HAP-1 (cell line): Measurements from ENCODE around the gene MUC21.
"Not testable (repeated sequence)": the region's sequence is repeated elsewhere in the genome, so short reads cannot be mapped to it uniquely, and the experiment has no call there.

Experiments used
- DNase-seq, 2 experiments: peaks; one replicate each; pipeline ENCODE4 v3.0.0-alpha.2; 2016 to 2020; ENCODE audit warnings: low spot score in 2 of 2
- H3K27me3 ChIP-seq: fragments of 250-450 bp; sonication (Bioruptor Pico); 2 replicates; pipeline ENCODE4 v1.5.1; 2020; ENCODE audit warnings: low read depth, mild to moderate bottlenecking, moderate library complexity
- H3K36me3 ChIP-seq: fragments of 250-450 bp; sonication (Bioruptor Pico); replicated peaks from 2 replicates; pipeline ENCODE4 v1.5.1; 2020; ENCODE audit warnings: mild to moderate bottlenecking
- H3K4me1 ChIP-seq: fragments of 250-450 bp; sonication (Bioruptor Pico); 2 replicates; pipeline ENCODE4 v1.5.1; 2020; ENCODE audit warnings: mild to moderate bottlenecking
- H3K4me3 ChIP-seq: fragments of 250-450 bp; sonication (Bioruptor Pico); 2 replicates; pipeline ENCODE4 v1.5.1; 2020; ENCODE audit warnings: mild to moderate bottlenecking, moderate library complexity
- H3K9me3 ChIP-seq: fragments of 250-450 bp; sonication (Bioruptor Pico); 2 replicates; pipeline ENCODE4 v1.5.1; 2020; ENCODE audit warnings: mild to moderate bottlenecking, moderate library complexity
- in situ Hi-C: fragments of 300-500 bp; cut with MboI; formaldehyde crosslinking; loops from 3 replicates; pipeline ENCODE4 v1.14.3; 2020; ENCODE audit warnings: low sequenced_read_pairs, inconsistent platforms, mixed read lengths

Gene MUC21

GRCh38 chr6:30955367-30956042 lies 28.0 kb upstream of the MUC21 start:
- Histone ChIP-seq H3K27me3 (0 out of 2 replicates have a peak, but pooled peaks cover 2% of the 10 kb centered on the region), H3K36me3 (no peaks in the 10 kb centered on the region), H3K9me3 (no peaks in the 10 kb centered on the region), H3K4me1 (peaks cover 9% of the 10 kb centered on the region), H3K4me3 (peak overlapping the region; percentile 22)
- in situ Hi-C loops: no loop called here
- DNase-seq: peak in 1 of 2 experiments; percentile 72

- Histone ChIP-seq H3K27me3 (0 out of 2 replicates have a peak, but pooled peaks cover 2% of the 10 kb centered on the region), H3K9me3 (no peaks in the 10 kb centered on the region), H3K36me3 (no peaks in the 10 kb centered on the region), H3K4me3 (no peak overlapping the region), H3K4me1 (peaks cover 9% of the 10 kb centered on the region)
- no peak for DNase-seq
- in situ Hi-C loops: no loop called here
Observed at GRCh38 chr6:30957716-30958115, 25.8 kb upstream of the MUC21 start.

GRCh38 chr6:30960907-30961673 lies 22.4 kb upstream of the MUC21 start:
- Histone ChIP-seq H3K4me1 (peaks cover under 1% of the 10 kb centered on the region; the same call in 1 of the 2 replicates), H3K4me3 (no peak overlapping the region), H3K36me3 (no peaks in the 10 kb centered on the region), H3K9me3 (no peaks in the 10 kb centered on the region), H3K27me3 (0 out of 2 replicates have a peak, but pooled peaks cover 2% of the 10 kb centered on the region)
- in situ Hi-C loops: no loop called here
- DNase-seq: no peak

GRCh38 chr6:30962716-30963115 lies 20.8 kb upstream of the MUC21 start:
- Histone ChIP-seq H3K27me3 (0 out of 2 replicates have a peak, but pooled peaks cover 2% of the 10 kb centered on the region), H3K36me3 (no peaks in the 10 kb centered on the region), H3K9me3 (no peaks in the 10 kb centered on the region), H3K4me1 (no peaks in the 10 kb centered on the region), H3K4me3 (no peak overlapping the region)
- in situ Hi-C loops: no loop called here
- no peak for DNase-seq

- DNase-seq: no peak
- Histone ChIP-seq H3K4me3 (no peak overlapping the region), H3K36me3 (no peaks in the 10 kb centered on the region), H3K4me1 (no peaks in the 10 kb centered on the region), H3K27me3 (0 out of 2 replicates have a peak, but pooled peaks cover 2% of the 10 kb centered on the region), H3K9me3 (no peaks in the 10 kb centered on the region)
- in situ Hi-C loops: no loop called here
Observed at GRCh38 chr6:30963641-30964040, 19.9 kb upstream of the MUC21 start.

- in situ Hi-C loops: no loop called here
- H3K9me3 ChIP-seq: no peaks in the 10 kb centered on the region
- no peak overlapping the region for H3K4me3 ChIP-seq
- no peak for DNase-seq
- H3K4me1 ChIP-seq: no peaks in the 10 kb centered on the region
- H3K27me3 ChIP-seq: 0 out of 2 replicates have a peak, but pooled peaks cover under 1% of the 10 kb centered on the region
- no peaks in the 10 kb centered on the region for H3K36me3 ChIP-seq
Observed at GRCh38 chr6:30964075-30964474, 19.4 kb upstream of the MUC21 start.

GRCh38 chr6:30965140-30965601 lies 18.3 kb upstream of the MUC21 start:
- no peaks in the 10 kb centered on the region for H3K9me3 ChIP-seq
- no peaks in the 10 kb centered on the region for H3K27me3 ChIP-seq
- no peaks in the 10 kb centered on the region for H3K36me3 ChIP-seq
- in situ Hi-C loops: no loop called here
- H3K4me3 ChIP-seq: no peak overlapping the region
- DNase-seq: no peak
- H3K4me1 ChIP-seq: no peaks in the 10 kb centered on the region

GRCh38 chr6:30966154-30966553 lies 17.4 kb upstream of the MUC21 start:
- in situ Hi-C loops: no loop called here
- Histone ChIP-seq H3K27me3 (no peaks in the 10 kb centered on the region), H3K36me3 (no peaks in the 10 kb centered on the region), H3K9me3 (no peaks in the 10 kb centered on the region), H3K4me3 (no peak overlapping the region), H3K4me1 (no peaks in the 10 kb centered on the region)
- DNase-seq: no peak

GRCh38 chr6:30969171-30969570 lies 14.3 kb upstream of the MUC21 start:
- in situ Hi-C loops, H3K4me1 ChIP-seq, H3K4me3 ChIP-seq, H3K36me3 ChIP-seq, H3K27me3 ChIP-seq, DNase-seq, H3K9me3 ChIP-seq: not testable (repeated sequence)

GRCh38 chr6:30970946-30971345 lies 12.6 kb upstream of the MUC21 start:
- in situ Hi-C loops: no loop called here
- no peaks in the 10 kb centered on the region for H3K9me3 ChIP-seq
- H3K4me3 ChIP-seq: no peak overlapping the region
- peaks cover 6% of the 10 kb centered on the region; the same call in 1 of the 2 replicates for H3K4me1 ChIP-seq
- no peaks in the 10 kb centered on the region for H3K36me3 ChIP-seq
- 0 out of 2 replicates have a peak, but pooled peaks cover 2% of the 10 kb centered on the region for H3K27me3 ChIP-seq
- DNase-seq: no peak

GRCh38 chr6:30972816-30973215 lies 10.7 kb upstream of the MUC21 start:
- Histone ChIP-seq H3K9me3 (no peaks in the 10 kb centered on the region), H3K4me1 (peaks cover 6% of the 10 kb centered on the region; the same call in 1 of the 2 replicates), H3K36me3 (no peaks in the 10 kb centered on the region), H3K27me3 (0 out of 2 replicates have a peak, but pooled peaks cover 2% of the 10 kb centered on the region), H3K4me3 (no peak overlapping the region)
- no peak for DNase-seq
- in situ Hi-C loops: no loop called here

- DNase-seq: peak in 1 of 2 experiments; percentile 24
- no peaks in the 10 kb centered on the region for H3K36me3 ChIP-seq
- no peaks in the 10 kb centered on the region for H3K9me3 ChIP-seq
- in situ Hi-C loops: no loop called here
- H3K4me1 ChIP-seq: peaks cover 6% of the 10 kb centered on the region; the same call in 1 of the 2 replicates
- no peak overlapping the region for H3K4me3 ChIP-seq
- peaks cover 14% of the 10 kb centered on the region for H3K27me3 ChIP-seq
Observed at GRCh38 chr6:30974490-30975252, 8.8 kb upstream of the MUC21 start.

- peaks cover 25% of the 10 kb centered on the region for H3K27me3 ChIP-seq
- peaks cover 6% of the 10 kb centered on the region; the same call in 1 of the 2 replicates for H3K4me1 ChIP-seq
- no peak for DNase-seq
- no peaks in the 10 kb centered on the region for H3K36me3 ChIP-seq
- H3K9me3 ChIP-seq: no peaks in the 10 kb centered on the region
- in situ Hi-C loops: no loop called here
- H3K4me3 ChIP-seq: no peak overlapping the region
Observed at GRCh38 chr6:30979141-30979540, 4.4 kb upstream of the MUC21 start.
